ENCODE data around the gene AADAC. TPM values are rescaled to one million over a fixed set of nuclear protein-coding genes. Genes with fewer than 3 reads are reported as not detected.
A peak's percentile ranks its signal among the peaks of the same experiment; 100 is the strongest.

AADAC gene
- total and polyA plus RNA-seq, 2 of the 13 experiments (the other 11 are each of a cell fraction or from before 2014, with no cell fraction given): 0.87 to 1.5 TPM

DNA sequence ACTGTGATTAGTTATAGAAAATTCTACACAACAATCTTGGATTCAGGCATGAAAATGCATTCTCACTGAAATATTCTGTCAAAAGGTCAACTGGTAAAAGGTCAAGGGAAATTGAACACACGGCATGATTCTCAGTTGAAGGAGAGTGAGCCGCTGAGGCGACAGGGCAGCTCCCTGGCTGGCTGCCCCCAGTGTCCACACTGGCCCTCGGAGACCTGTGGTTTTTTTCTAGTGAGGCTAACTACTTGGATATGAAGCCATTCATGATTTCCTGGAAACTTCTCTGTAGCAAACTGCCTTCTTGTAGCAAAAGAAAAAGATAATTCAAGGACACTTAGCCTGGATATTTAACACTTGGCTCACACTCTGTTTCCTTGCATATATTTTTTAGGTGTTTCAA lies 43.0 kb upstream of the AADAC start (continued):
- TF ChIP-seq, protein P1, sequence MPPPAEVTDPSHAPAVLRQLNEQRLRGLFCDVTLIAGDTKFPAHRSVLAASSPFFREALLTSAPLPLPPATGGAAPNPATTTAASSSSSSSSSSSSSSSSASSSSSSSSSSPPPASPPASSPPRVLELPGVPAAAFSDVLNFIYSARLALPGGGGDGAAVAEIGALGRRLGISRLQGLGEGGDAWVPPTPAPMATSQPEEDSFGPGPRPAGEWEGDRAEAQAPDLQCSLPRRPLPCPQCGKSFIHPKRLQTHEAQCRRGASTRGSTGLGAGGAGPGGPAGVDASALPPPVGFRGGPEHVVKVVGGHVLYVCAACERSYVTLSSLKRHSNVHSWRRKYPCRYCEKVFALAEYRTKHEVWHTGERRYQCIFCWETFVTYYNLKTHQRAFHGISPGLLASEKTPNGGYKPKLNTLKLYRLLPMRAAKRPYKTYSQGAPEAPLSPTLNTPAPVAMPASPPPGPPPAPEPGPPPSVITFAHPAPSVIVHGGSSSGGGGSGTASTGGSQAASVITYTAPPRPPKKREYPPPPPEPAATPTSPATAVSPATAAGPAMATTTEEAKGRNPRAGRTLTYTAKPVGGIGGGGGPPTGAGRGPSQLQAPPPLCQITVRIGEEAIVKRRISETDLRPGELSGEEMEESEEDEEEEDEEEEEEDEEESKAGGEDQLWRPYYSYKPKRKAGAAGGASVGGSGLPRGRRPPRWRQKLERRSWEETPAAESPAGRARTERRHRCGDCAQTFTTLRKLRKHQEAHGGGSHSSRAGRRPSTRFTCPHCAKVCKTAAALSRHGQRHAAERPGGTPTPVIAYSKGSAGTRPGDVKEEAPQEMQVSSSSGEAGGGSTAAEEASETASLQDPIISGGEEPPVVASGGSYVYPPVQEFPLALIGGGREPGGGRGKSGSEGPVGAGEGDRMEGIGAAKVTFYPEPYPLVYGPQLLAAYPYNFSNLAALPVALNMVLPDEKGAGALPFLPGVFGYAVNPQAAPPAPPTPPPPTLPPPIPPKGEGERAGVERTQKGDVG (CRISPR knock-in tag; IDR thresholded peaks at IDR 0.05; ENCODE audit: borderline replicate concordance): no peak
- TF ChIP-seq ARNTL (CRISPR knock-in tag; IDR thresholded peaks at IDR 0.05): no peak
- TF ChIP-seq, protein P2, sequence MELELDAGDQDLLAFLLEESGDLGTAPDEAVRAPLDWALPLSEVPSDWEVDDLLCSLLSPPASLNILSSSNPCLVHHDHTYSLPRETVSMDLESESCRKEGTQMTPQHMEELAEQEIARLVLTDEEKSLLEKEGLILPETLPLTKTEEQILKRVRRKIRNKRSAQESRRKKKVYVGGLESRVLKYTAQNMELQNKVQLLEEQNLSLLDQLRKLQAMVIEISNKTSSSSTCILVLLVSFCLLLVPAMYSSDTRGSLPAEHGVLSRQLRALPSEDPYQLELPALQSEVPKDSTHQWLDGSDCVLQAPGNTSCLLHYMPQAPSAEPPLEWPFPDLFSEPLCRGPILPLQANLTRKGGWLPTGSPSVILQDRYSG (CRISPR knock-in tag; IDR thresholded peaks at IDR 0.05): no peak
- no peak for TF ChIP-seq PHF21A (CRISPR knock-in tag; IDR thresholded peaks at IDR 0.05)
- TF ChIP-seq MAZ (IDR thresholded peaks at IDR 0.05; ENCODE audit: borderline replicate concordance, low read depth, low read length): 0 out of 2 replicates have a peak, but pooled peaks have one; percentile 23
- TF ChIP-seq MAZ (CRISPR knock-in tag; IDR thresholded peaks at IDR 0.05; ENCODE audit: low read depth): no peak
- TF ChIP-seq, protein P3, sequence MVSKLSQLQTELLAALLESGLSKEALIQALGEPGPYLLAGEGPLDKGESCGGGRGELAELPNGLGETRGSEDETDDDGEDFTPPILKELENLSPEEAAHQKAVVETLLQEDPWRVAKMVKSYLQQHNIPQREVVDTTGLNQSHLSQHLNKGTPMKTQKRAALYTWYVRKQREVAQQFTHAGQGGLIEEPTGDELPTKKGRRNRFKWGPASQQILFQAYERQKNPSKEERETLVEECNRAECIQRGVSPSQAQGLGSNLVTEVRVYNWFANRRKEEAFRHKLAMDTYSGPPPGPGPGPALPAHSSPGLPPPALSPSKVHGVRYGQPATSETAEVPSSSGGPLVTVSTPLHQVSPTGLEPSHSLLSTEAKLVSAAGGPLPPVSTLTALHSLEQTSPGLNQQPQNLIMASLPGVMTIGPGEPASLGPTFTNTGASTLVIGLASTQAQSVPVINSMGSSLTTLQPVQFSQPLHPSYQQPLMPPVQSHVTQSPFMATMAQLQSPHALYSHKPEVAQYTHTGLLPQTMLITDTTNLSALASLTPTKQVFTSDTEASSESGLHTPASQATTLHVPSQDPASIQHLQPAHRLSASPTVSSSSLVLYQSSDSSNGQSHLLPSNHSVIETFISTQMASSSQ (IDR thresholded peaks at IDR 0.05; ENCODE audit: low read depth): peak; percentile 25; the same call in 1 of the 2 replicates
- TF ChIP-seq, protein P3 (CRISPR knock-in tag; IDR thresholded peaks at IDR 0.05; ENCODE audit: borderline replicate concordance): no peak
- no peak for TF ChIP-seq ZNF547 (CRISPR knock-in tag; IDR thresholded peaks at IDR 0.05)
- no peak for TF ChIP-seq SP4 (CRISPR knock-in tag; IDR thresholded peaks at IDR 0.05)
- TF ChIP-seq, protein P4, sequence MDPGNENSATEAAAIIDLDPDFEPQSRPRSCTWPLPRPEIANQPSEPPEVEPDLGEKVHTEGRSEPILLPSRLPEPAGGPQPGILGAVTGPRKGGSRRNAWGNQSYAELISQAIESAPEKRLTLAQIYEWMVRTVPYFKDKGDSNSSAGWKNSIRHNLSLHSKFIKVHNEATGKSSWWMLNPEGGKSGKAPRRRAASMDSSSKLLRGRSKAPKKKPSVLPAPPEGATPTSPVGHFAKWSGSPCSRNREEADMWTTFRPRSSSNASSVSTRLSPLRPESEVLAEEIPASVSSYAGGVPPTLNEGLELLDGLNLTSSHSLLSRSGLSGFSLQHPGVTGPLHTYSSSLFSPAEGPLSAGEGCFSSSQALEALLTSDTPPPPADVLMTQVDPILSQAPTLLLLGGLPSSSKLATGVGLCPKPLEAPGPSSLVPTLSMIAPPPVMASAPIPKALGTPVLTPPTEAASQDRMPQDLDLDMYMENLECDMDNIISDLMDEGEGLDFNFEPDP (CRISPR knock-in tag; conservative IDR thresholded peaks at IDR 0.05): no peak
- no peak for TF ChIP-seq ZNF101 (CRISPR knock-in tag; IDR thresholded peaks at IDR 0.05; ENCODE audit: borderline replicate concordance, low read depth)
- TF ChIP-seq ZNF335 (CRISPR knock-in tag; IDR thresholded peaks at IDR 0.05): no peak
- TF ChIP-seq ATRX (CRISPR knock-in tag; IDR thresholded peaks at IDR 0.05; ENCODE audit: borderline replicate concordance): no peak
- peak; percentile 73 for TF ChIP-seq ZNF644 (CRISPR knock-in tag; IDR thresholded peaks at IDR 0.05; ENCODE audit: low read depth)
- TF ChIP-seq, protein P5, sequence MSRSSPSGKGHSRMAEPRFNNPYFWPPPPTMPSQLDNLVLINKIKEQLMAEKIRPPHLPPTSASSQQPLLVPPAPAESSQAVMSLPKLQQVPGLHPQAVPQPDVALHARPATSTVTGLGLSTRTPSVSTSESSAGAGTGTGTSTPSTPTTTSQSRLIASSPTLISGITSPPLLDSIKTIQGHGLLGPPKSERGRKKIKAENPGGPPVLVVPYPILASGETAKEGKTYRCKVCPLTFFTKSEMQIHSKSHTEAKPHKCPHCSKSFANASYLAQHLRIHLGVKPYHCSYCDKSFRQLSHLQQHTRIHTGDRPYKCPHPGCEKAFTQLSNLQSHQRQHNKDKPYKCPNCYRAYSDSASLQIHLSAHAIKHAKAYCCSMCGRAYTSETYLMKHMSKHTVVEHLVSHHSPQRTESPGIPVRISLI (CRISPR knock-in tag; IDR thresholded peaks at IDR 0.05; ENCODE audit: borderline replicate concordance): peak; percentile 75; the same call in 1 of the 2 replicates
- TF ChIP-seq EED (CRISPR knock-in tag; IDR thresholded peaks at IDR 0.05): no peak
- peak; percentile 51 for TF ChIP-seq HNF4A (CRISPR knock-in tag; IDR thresholded peaks at IDR 0.05)
- TF ChIP-seq KDM5A (IDR thresholded peaks at IDR 0.05; ENCODE audit: borderline replicate concordance, low read length): no peak
- TF ChIP-seq ZNF282 (IDR thresholded peaks at IDR 0.05; ENCODE audit: partially characterized antibody): no peak
- peak; percentile 83 for TF ChIP-seq BCL6 (CRISPR knock-in tag; IDR thresholded peaks at IDR 0.05)
